OCI-LY1 (cell line): ENCODE data around the gene RRAS2.

Source experiments
- H2AFZ ChIP-seq: fragments of 200-600 bp; sonication (generic), shearing (Covaris generic); 2 replicates; pipeline ENCODE4 v1.6.0; 2014; ENCODE audit warnings: antibody characterized with exemption, mild to moderate bottlenecking, low read length
- H3F3A ChIP-seq: fragments of 200-600 bp; sonication (generic), shearing (Covaris generic); 2 replicates; pipeline ENCODE4 v1.6.0; 2014; ENCODE audit warnings: mild to moderate bottlenecking, antibody characterized with exemption, low read length, moderate library complexity; ENCODE audit not compliant: insufficient read depth
- H3K27ac ChIP-seq: fragments of 200-600 bp; sonication (generic); 2 replicates; pipeline ENCODE4 v1.5.1; 2014; ENCODE audit warnings: low read length, mixed run types, mild to moderate bottlenecking, low read depth; ENCODE audit not compliant: poor library complexity, severe bottlenecking
- H3K27me3 ChIP-seq: fragments of 200-600 bp; sonication (generic); 2 replicates; pipeline ENCODE4 v1.6.0; 2014; ENCODE audit warnings: antibody characterized with exemption, mild to moderate bottlenecking, low read length, moderate library complexity; ENCODE audit not compliant: insufficient read depth
- H3K36me3 ChIP-seq: fragments of 200-600 bp; sonication (generic); 2 replicates; pipeline ENCODE4 v1.6.1; 2014; ENCODE audit warnings: mild to moderate bottlenecking, antibody characterized with exemption, low read length, moderate library complexity, mixed read lengths; ENCODE audit not compliant: insufficient read depth
- H3K4me1 ChIP-seq: fragments of 200-600 bp; sonication (generic); 2 replicates; pipeline ENCODE4 v1.5.1; 2014; ENCODE audit warnings: mild to moderate bottlenecking, low read length, moderate library complexity; ENCODE audit not compliant: insufficient read depth, severe bottlenecking
- H3K4me2 ChIP-seq: fragments of 200-600 bp; sonication (generic), shearing (Covaris generic); 2 replicates; pipeline ENCODE4 v1.6.1; 2014; ENCODE audit warnings: low read length
- H3K4me3 ChIP-seq: fragments of 200-600 bp; sonication (generic); 2 replicates; pipeline ENCODE4 v1.5.1; 2014; ENCODE audit warnings: low read length, low read depth, mild to moderate bottlenecking, mixed read lengths; ENCODE audit not compliant: poor library complexity, severe bottlenecking
- H3K79me2 ChIP-seq: fragments of 200-600 bp; shearing (Covaris generic); 2 replicates; pipeline ENCODE4 v1.6.1; 2016; ENCODE audit warnings: mixed run types, low read length, mixed read lengths; ENCODE audit not compliant: insufficient read depth
- H3K9ac ChIP-seq: fragments of 200-600 bp; sonication (generic), shearing (Covaris generic); 2 replicates; pipeline ENCODE4 v1.6.1; 2014; ENCODE audit warnings: mild to moderate bottlenecking, low read length, mixed read lengths
- H3K9me2 ChIP-seq: fragments of 200-600 bp; sonication (generic), shearing (Covaris generic); 2 replicates; pipeline ENCODE4 v1.6.1; 2014; ENCODE audit warnings: low read depth, mild to moderate bottlenecking, low read length, mixed read lengths
- H3K9me3 ChIP-seq: fragments of 200-600 bp; shearing (Covaris generic); 2 replicates; pipeline ENCODE4 v1.6.1; 2014; ENCODE audit warnings: low read length, mixed read lengths
- H4K20me1 ChIP-seq: fragments of 200-600 bp; sonication (generic), shearing (Covaris generic); 2 replicates; pipeline ENCODE4 v1.6.0; 2016; ENCODE audit warnings: mild to moderate bottlenecking, low read length; ENCODE audit not compliant: insufficient read depth
- CTCF ChIP-seq: fragments of 200-600 bp; sonication (generic), shearing (Covaris generic); IDR thresholded peaks from 2 replicates; pipeline ENCODE4 v1.5.1; 2017; ENCODE audit warnings: mild to moderate bottlenecking, antibody characterized with exemption, low read length, moderate library complexity, mixed read lengths
- EZH2 ChIP-seq: fragments of 200-600 bp; sonication (generic), shearing (Covaris generic); IDR thresholded peaks from 2 replicates; pipeline ENCODE4 v1.8.0; 2017; ENCODE audit warnings: borderline replicate concordance, mixed run types, mild to moderate bottlenecking, antibody characterized with exemption, low read length, moderate library complexity, mixed read lengths

The RRAS2 gene

GRCh38 chr11:14300661-14301304, 58.2 kb downstream of the RRAS2 start:
- Histone ChIP-seq H3K79me2 (no peaks in the 10 kb centered on the region), H3F3A (no peaks in the 10 kb centered on the region), H3K36me3 (no peaks in the 10 kb centered on the region), H4K20me1 (no peaks in the 10 kb centered on the region), H2AFZ (no peak overlapping the region), H3K4me1 (peaks cover 22% of the 10 kb centered on the region), H3K4me3 (no peak overlapping the region), H3K9me3 (no peaks in the 10 kb centered on the region), H3K9me2 (no peaks in the 10 kb centered on the region), H3K27ac (no peak overlapping the region), H3K9ac (no peak overlapping the region), H3K27me3 (no peaks in the 10 kb centered on the region), H3K4me2 (no peak overlapping the region)
- no peak for TF ChIP-seq EZH2
- peak; percentile 70 for TF ChIP-seq CTCF

GRCh38 chr11:14299921-14300320, 59.1 kb downstream of the RRAS2 start:
- TF ChIP-seq EZH2: no peak
- TF ChIP-seq CTCF: no peak
- Histone ChIP-seq H3K79me2 (no peaks in the 10 kb centered on the region), H3K4me1 (peaks cover 15% of the 10 kb centered on the region), H3K9me3 (no peaks in the 10 kb centered on the region), H3K27ac (no peak overlapping the region), H3F3A (no peaks in the 10 kb centered on the region), H3K27me3 (no peaks in the 10 kb centered on the region), H2AFZ (no peak overlapping the region), H3K36me3 (no peaks in the 10 kb centered on the region), H3K9me2 (no peaks in the 10 kb centered on the region), H3K9ac (no peak overlapping the region), H3K4me3 (no peak overlapping the region), H4K20me1 (no peaks in the 10 kb centered on the region), H3K4me2 (no peak overlapping the region)

GRCh38 chr11:14290422-14290821, 68.6 kb downstream of the RRAS2 start:
- Histone ChIP-seq H3K9ac (no peak overlapping the region), H4K20me1 (no peaks in the 10 kb centered on the region), H3K27ac (no peak overlapping the region), H3K4me3 (no peak overlapping the region), H3K27me3 (no peaks in the 10 kb centered on the region), H3F3A (no peaks in the 10 kb centered on the region), H3K4me2 (no peak overlapping the region), H3K4me1 (no peaks in the 10 kb centered on the region), H2AFZ (no peak overlapping the region), H3K9me2 (no peaks in the 10 kb centered on the region), H3K36me3 (0 out of 2 replicates have a peak, but pooled peaks cover 3% of the 10 kb centered on the region), H3K79me2 (no peaks in the 10 kb centered on the region), H3K9me3 (no peaks in the 10 kb centered on the region)
- no peak for TF ChIP-seq EZH2
- TF ChIP-seq CTCF: no peak
